GM12878 (cell line): ENCODE results near the gene ATP8A1.

Source experiments
- CHD2 ChIP-seq: IDR thresholded peaks from 2 replicates; pipeline ENCODE4 v1.6.1; 2011; ENCODE audit warnings: low read depth, low read length, improper control_type of control experiment, borderline replicate concordance
- CTCF ChIP-seq, 3 experiments: IDR thresholded peaks in 2 of 3; conservative IDR thresholded peaks in 1 of 3; 2 replicates each; pipeline ENCODE4 v1.5.1; 2011; ENCODE audit warnings: low read depth in 3 of 3, low read length in 3 of 3, mild to moderate bottlenecking in 3 of 3, control low read depth in 2 of 3, moderate library complexity in 2 of 3, inconsistent platforms in 1 of 3, mixed read lengths in 1 of 3; ENCODE audit not compliant: control insufficient read depth in 2 of 3, insufficient read depth in 1 of 3; ENCODE audit errors: extremely low read depth in 1 of 3
- FOXK2 ChIP-seq: fragments of 450-650 bp; IDR thresholded peaks from 2 replicates; pipeline ENCODE4 v1.6.1; 2017; ENCODE audit warnings: mild to moderate bottlenecking, moderate library complexity
- FOXM1 ChIP-seq: IDR thresholded peaks from 2 replicates; pipeline ENCODE4 v1.6.1; 2012; ENCODE audit warnings: low read depth, mild to moderate bottlenecking, inconsistent platforms, low read length, moderate library complexity
- GABPA ChIP-seq: IDR thresholded peaks from 2 replicates; pipeline ENCODE4 v1.6.1; 2014; ENCODE audit warnings: antibody characterized with exemption, low read depth, mild to moderate bottlenecking, inconsistent platforms
- MYC ChIP-seq: IDR thresholded peaks from 2 replicates; pipeline ENCODE4 v1.6.1; 2011; ENCODE audit warnings: mild to moderate bottlenecking, low read length, moderate library complexity, inconsistent platforms; ENCODE audit not compliant: insufficient read depth, insufficient replicate concordance, insufficient read length, severe bottlenecking
- PAX8 ChIP-seq: fragments of 450-650 bp; IDR thresholded peaks from 2 replicates; pipeline ENCODE4 v1.6.1; 2017; ENCODE audit warnings: mild to moderate bottlenecking, moderate library complexity
- SMAD1 ChIP-seq: fragments of 450-650 bp; IDR thresholded peaks from 2 replicates; pipeline ENCODE4 v1.6.1; 2018; ENCODE audit warnings: mild to moderate bottlenecking, low read depth; ENCODE audit not compliant: partially characterized antibody
- ZBED1 ChIP-seq: IDR thresholded peaks from 2 replicates; pipeline ENCODE4 v1.6.1; 2016; ENCODE audit warnings: borderline replicate concordance
- TF ChIP-seq, protein P1 (sequence below): fragments of 450-650 bp; IDR thresholded peaks from 2 replicates; pipeline ENCODE4 v1.6.1; 2017; ENCODE audit warnings: mild to moderate bottlenecking, low read depth, inconsistent platforms; ENCODE audit not compliant: poor library complexity, severe bottlenecking

GRCh38 chr4:42385516-42385915 lies 271.4 kb downstream of the ATP8A1 start:
- TF ChIP-seq CTCF (IDR thresholded peaks at IDR 0.05 in 2 of 3, conservative IDR thresholded peaks at IDR 0.05 in 1 of 3; ENCODE audit: control insufficient read depth in 2 of 3, extremely low read depth in 1 of 3, insufficient read depth in 1 of 3, low read depth in 3 of 3, low read length in 3 of 3) (no peak), FOXM1 (no peak), GABPA (no peak), SMAD1 (no peak), CHD2 (no peak), ZBED1 (no peak), PAX8 (no peak), FOXK2 (no peak), MYC (no peak)
- TF ChIP-seq, protein P1, sequence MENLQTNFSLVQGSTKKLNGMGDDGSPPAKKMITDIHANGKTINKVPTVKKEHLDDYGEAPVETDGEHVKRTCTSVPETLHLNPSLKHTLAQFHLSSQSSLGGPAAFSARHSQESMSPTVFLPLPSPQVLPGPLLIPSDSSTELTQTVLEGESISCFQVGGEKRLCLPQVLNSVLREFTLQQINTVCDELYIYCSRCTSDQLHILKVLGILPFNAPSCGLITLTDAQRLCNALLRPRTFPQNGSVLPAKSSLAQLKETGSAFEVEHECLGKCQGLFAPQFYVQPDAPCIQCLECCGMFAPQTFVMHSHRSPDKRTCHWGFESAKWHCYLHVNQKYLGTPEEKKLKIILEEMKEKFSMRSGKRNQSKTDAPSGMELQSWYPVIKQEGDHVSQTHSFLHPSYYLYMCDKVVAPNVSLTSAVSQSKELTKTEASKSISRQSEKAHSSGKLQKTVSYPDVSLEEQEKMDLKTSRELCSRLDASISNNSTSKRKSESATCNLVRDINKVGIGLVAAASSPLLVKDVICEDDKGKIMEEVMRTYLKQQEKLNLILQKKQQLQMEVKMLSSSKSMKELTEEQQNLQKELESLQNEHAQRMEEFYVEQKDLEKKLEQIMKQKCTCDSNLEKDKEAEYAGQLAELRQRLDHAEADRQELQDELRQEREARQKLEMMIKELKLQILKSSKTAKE: no peak
